Inferior parietal cortex (tissue), 1 donor: Measurements from ENCODE around the gene ARFGEF2.
"Not testable (repeated sequence)": the region's sequence is repeated elsewhere in the genome, so short reads cannot be mapped to it uniquely, and the experiment has no call there.

Experiments used
- DNase-seq: peaks from one replicate; pipeline ENCODE4 v3.0.0-alpha.2; 2016; ENCODE audit errors: extremely low spot score

ARFGEF2 gene

GRCh38 chr20:49074521-49074920 is 153.0 kb downstream of the ARFGEF2 start:
- DNase-seq: no peak

GRCh38 chr20:49078310-49078709 is 156.8 kb downstream of the ARFGEF2 start:
- no peak for DNase-seq

GRCh38 chr20:49082295-49082694 is 160.8 kb downstream of the ARFGEF2 start:
- not testable (repeated sequence) for DNase-seq
